HepG2 (cell line): ENCODE measurements around the gene COL5A1. TPM values are rescaled to one million over a fixed set of nuclear protein-coding genes. Genes with fewer than 3 reads are reported as not detected.

Source experiments
- ATAC-seq: fragments of 200-7000 bp; cut with Tn5 transposase; 3 replicates; pipeline ENCODE4 v1.9.1; 2020; ENCODE audit warnings: mild to moderate bottlenecking, moderate library complexity
- BruUV-seq: library from RNA; stranded (reverse); fragments of 400-500 nt; replicated peaks from 2 replicates; lab custom pipeline; 2021; lab: Mats Ljungman, UMichigan
- CTCF ChIA-PET: fragments of 300-600 bp; formaldehyde crosslinking; extraction: SDS; loops from one replicate; lab custom pipeline; 2021; ENCODE audit warnings: low total read pairs, inconsistent platforms, low intra/inter-chr PET ratio; lab: Yijun Ruan, JAX
- POLR2A ChIA-PET: fragments of 350-600 bp; sonication (Branson Sonifier 250); formaldehyde crosslinking; loops from one replicate; lab custom pipeline; 2020; ENCODE audit warnings: antibody characterized with exemption, inconsistent platforms; lab: Yijun Ruan, JAX
- DNase-seq: peaks from one replicate; pipeline ENCODE4 v3.0.0-alpha.2; 2015; ENCODE audit warnings: low spot score
- FAIRE-seq: peaks from 3 replicates; lab custom pipeline; 2011; peaks lifted over from hg19 to GRCh38; lab: Jason Lieb, UNC
- H2AFZ ChIP-seq: one replicate; pipeline ENCODE4 v1.6.1; 2011; ENCODE audit warnings: low read length, inconsistent platforms
- H3K27ac ChIP-seq: fragments of 300-600 bp; 3 replicates; pipeline ENCODE4 v1.8.0; 2011; ENCODE audit warnings: mixed run types, mild to moderate bottlenecking, mixed read lengths, low read length, inconsistent platforms; ENCODE audit not compliant: insufficient read depth; ENCODE audit errors: extremely low read length
- H3K27me3 ChIP-seq, 2 experiments: fragments of 200-600 bp in 1 of 2; 2 replicates in 1 of 2; 3 replicates in 1 of 2; pipeline versions ENCODE4 v1.6.0 to v1.8.0; 2011; ENCODE audit warnings: low read length in 2 of 2, mild to moderate bottlenecking in 2 of 2, moderate library complexity in 2 of 2, inconsistent platforms in 1 of 2; ENCODE audit not compliant: insufficient read depth in 2 of 2, control insufficient read depth in 1 of 2
- H3K36me3 ChIP-seq, 2 experiments: fragments of 200-600 bp in 1 of 2; replicated peaks in 1 of 2; 2 replicates in 1 of 2; 3 replicates in 1 of 2; pipeline versions ENCODE4 v1.5.1 to v1.8.0; 2011; ENCODE audit warnings: low read length in 2 of 2, inconsistent platforms in 1 of 2; ENCODE audit not compliant: insufficient read depth in 2 of 2, control insufficient read depth in 1 of 2
- H3K4me1 ChIP-seq: 2 replicates; pipeline ENCODE4 v1.5.1; 2012; ENCODE audit warnings: low read length, inconsistent platforms; ENCODE audit not compliant: insufficient read depth
- H3K4me2 ChIP-seq: 2 replicates; pipeline ENCODE4 v1.6.0; 2011; ENCODE audit warnings: low read depth, low read length, inconsistent platforms
- H3K4me3 ChIP-seq, 3 experiments: fragments of 200-600 bp in 1 of 3; sonication (generic), shearing (Covaris generic) in 1 of 3; replicated peaks in 1 of 3; 2 replicates each; pipeline ENCODE4 v1.5.1; 2011 to 2016; ENCODE audit warnings: low read length in 3 of 3, inconsistent platforms in 2 of 3, low read depth in 2 of 3, mild to moderate bottlenecking in 2 of 3, control low read depth in 1 of 3, mixed read lengths in 1 of 3; ENCODE audit not compliant: insufficient read depth in 1 of 3
- H3K79me2 ChIP-seq: one replicate; pipeline ENCODE4 v1.6.1; 2011; ENCODE audit warnings: low read length, inconsistent platforms; ENCODE audit not compliant: insufficient read depth
- H3K9ac ChIP-seq: 2 replicates; pipeline ENCODE4 v1.6.0; 2011; ENCODE audit warnings: mild to moderate bottlenecking, low read depth, low read length, inconsistent platforms; ENCODE audit not compliant: insufficient read depth
- H3K9me3 ChIP-seq: 2 replicates; pipeline ENCODE4 v1.5.1; 2012; ENCODE audit warnings: mild to moderate bottlenecking, low read length
- H4K20me1 ChIP-seq: 2 replicates; pipeline ENCODE4 v1.6.0; 2011; ENCODE audit warnings: inconsistent platforms, mild to moderate bottlenecking, low read length, moderate library complexity; ENCODE audit not compliant: insufficient read depth
- ELF3 ChIP-seq: IDR thresholded peaks from 2 replicates; pipeline ENCODE4 v1.6.1; 2016; ENCODE audit warnings: missing genetic modification reagents, missing compliant biosample characterization
- RAD51 ChIP-seq: fragments of 450-650 bp; IDR thresholded peaks from 2 replicates; pipeline ENCODE4 v1.6.1; 2016; ENCODE audit warnings: borderline replicate concordance
- USF2 ChIP-seq, 2 experiments: sonication (generic) in 1 of 2; formaldehyde crosslinking in 1 of 2; IDR thresholded peaks; 2 replicates each; pipeline versions ENCODE4 v1.5.1 to v1.6.1; 2011 to 2020; ENCODE audit warnings: borderline replicate concordance in 1 of 2, low read depth in 1 of 2, low read length in 1 of 2, mild to moderate bottlenecking in 1 of 2, missing genetic modification reagents in 1 of 2, moderate library complexity in 1 of 2
- ZNF251 ChIP-seq: sonication (generic); formaldehyde crosslinking; IDR thresholded peaks from 2 replicates; pipeline ENCODE4 v1.9.0; 2021; ENCODE audit warnings: mild to moderate bottlenecking, missing genetic modification reagents
- ZNF670 ChIP-seq: sonication (generic); formaldehyde crosslinking; IDR thresholded peaks from 2 replicates; pipeline ENCODE4 v1.8.0; 2022; ENCODE audit warnings: mild to moderate bottlenecking, missing genetic modification reagents, borderline replicate concordance
- ZNF792 ChIP-seq: IDR thresholded peaks from 2 replicates; pipeline ENCODE4 v1.6.1; 2016
- WGBS: methylation state at CpG from one replicate; pipeline ENCODE4 v1.1.6; 2017; ENCODE audit warnings: low lambda C conversion rate; 5-methylcytosine and 5-hydroxymethylcytosine counted together
- in situ Hi-C: cut with HindIII; loops from 2 replicates; pipeline ENCODE4 v1.10.0; 2017; ENCODE audit warnings: low pct_unique_long_range_greater_than_20kb; ENCODE audit not compliant: extremely low pct_ligation_motif_present
- intact Hi-C: fragments of 100-400 bp; cut with micrococcal nuclease; formaldehyde crosslinking; loops from one replicate; pipeline ENCODE4 v1.10.0; 2022; ENCODE audit not compliant: unreplicated experiment
- polyA plus RNA-seq, 8 experiments: library from polyadenylated mRNA; depleted of rRNA in 3 of 8; stranded (reverse) in 7 of 8; unstranded in 1 of 8; fragments of >200 nt; fragmentation: Illumina TruSeq in 4 of 8; extraction: Trizol in 4 of 8; gene quantifications; 2 replicates each; pipeline versions ENCODE4 v1.2.1 to v1.2.3, GENCODE V29; 2011 to 2016; ENCODE audit warnings: low read depth in 4 of 8, missing spikeins in 1 of 8, mixed read lengths in 1 of 8; ENCODE audit not compliant: insufficient read depth in 1 of 8
- total RNA-seq, 5 experiments: library from RNA; depleted of rRNA; stranded (reverse); fragments of >200 nt; fragmentation: Illumina TruSeq; extraction: Trizol; gene quantifications; 2 replicates each; pipeline ENCODE4 v1.2.3, GENCODE V29; 2016; ENCODE audit warnings: low read depth in 1 of 5

Gene COL5A1
- total and polyA plus RNA-seq, 2 of the 13 experiments (the other 11 are each of a cell fraction or from before 2014, with no cell fraction given) = not detected

GRCh38 chr9:134696433-134696832 is 54.8 kb downstream of the COL5A1 start:
- Histone ChIP-seq H3K27ac (no peak overlapping the region), H3K9me3 (no peaks in the 10 kb centered on the region), H3K4me3 (no peak overlapping the region), H3K4me1 (no peaks in the 10 kb centered on the region), H4K20me1 (no peaks in the 10 kb centered on the region), H3K9ac (no peak overlapping the region), H3K36me3 (no peaks in the 10 kb centered on the region), H3K27me3 (peaks cover 7 to 51% of the 10 kb centered on the region in 2 experiments), H3K4me2 (no peak overlapping the region), H3K79me2 (no peaks in the 10 kb centered on the region), H2AFZ (no peak overlapping the region)
- DNase-seq (no peak), ATAC-seq (no peak), FAIRE-seq (no peak)
- in situ Hi-C loops (loop anchor here (5.0 kb wide), 1 partner anchor 41 kb away; no protein-coding TSS in a partner anchor), intact Hi-C loops (no loop called here)
- BruUV-seq = no TSS peak
- 8% methylated on average over 8 of the region's 8 CpGs for WGBS
- ChIA-PET POLR2A (no interaction called here), CTCF (no interaction called here)
- peak; percentile 70 for TF ChIP-seq USF2 (IDR thresholded peaks at IDR 0.05; ENCODE audit: low read depth, low read length)
- TF ChIP-seq USF2 (CRISPR knock-in tag; IDR thresholded peaks at IDR 0.05; ENCODE audit: borderline replicate concordance) = no peak
- peak; percentile 82 for TF ChIP-seq RAD51
- TF ChIP-seq ZNF251 (CRISPR knock-in tag) = no peak
- no peak for TF ChIP-seq ZNF670 (CRISPR knock-in tag)
- TF ChIP-seq ELF3 (CRISPR knock-in tag) = no peak
- TF ChIP-seq ZNF792 = no peak
